HFF-Myc (cell line): ENCODE results near the gene CBX5.
A peak's percentile ranks its signal among the peaks of the same experiment; 100 is the strongest.
"Not testable (repeated sequence)": the region's sequence is repeated elsewhere in the genome, so short reads cannot be mapped to it uniquely, and the experiment has no call there.

Experiments used
- DNase-seq: peaks from one replicate; pipeline ENCODE4 v3.0.0-alpha.2; 2011; ENCODE audit warnings: low read depth; ENCODE audit errors: extremely low read depth
- H3K4me3 ChIP-seq: replicated peaks from 2 replicates; pipeline ENCODE4 v1.5.1; 2011; ENCODE audit warnings: low read depth, mild to moderate bottlenecking, control low read depth, low read length
- CTCF ChIP-seq: IDR thresholded peaks from 2 replicates; pipeline ENCODE4 v1.5.1; 2012; ENCODE audit warnings: mild to moderate bottlenecking, low read depth, low read length, control low read depth; ENCODE audit errors: missing control alignments

The CBX5 gene

DNA sequence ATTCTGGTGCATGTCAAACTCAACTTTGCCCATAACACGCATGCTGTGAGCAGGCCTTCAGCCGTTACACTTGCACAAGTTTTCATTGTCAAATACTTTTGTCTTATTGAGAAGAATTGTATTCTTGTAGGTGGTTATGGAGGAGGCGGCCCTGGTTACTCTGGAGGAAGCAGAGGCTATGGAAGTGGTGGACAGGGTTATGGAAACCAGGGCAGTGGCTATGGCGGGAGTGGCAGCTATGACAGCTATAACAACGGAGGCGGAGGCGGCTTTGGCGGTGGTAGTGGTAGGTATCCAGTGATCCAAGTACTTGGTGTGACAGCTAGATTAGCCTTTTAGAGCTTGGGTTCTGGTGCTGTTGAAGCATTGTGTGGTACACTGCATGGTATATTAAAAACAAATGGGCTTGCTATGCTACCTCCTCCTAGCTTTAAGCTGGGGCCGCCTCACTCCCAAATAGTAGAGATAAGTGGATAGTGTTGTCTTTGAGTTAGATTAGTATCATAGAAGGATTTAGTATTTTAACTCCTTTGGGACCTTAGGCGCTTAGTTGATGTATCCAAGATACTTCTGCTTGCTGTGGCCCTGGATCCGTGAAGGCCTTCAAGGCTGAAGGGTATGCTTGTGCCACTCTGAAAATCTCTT is 3.1 kb upstream of the CBX5 start:
- no peak for TF ChIP-seq CTCF
- H3K4me3 ChIP-seq: peak overlapping the region; percentile 85
- no peak for DNase-seq

- DNase-seq: not testable (repeated sequence)
- peak overlapping the region; percentile 85 for H3K4me3 ChIP-seq
Observed at GRCh38 chr12:54281694-54282093, 1.8 kb upstream of the CBX5 start.

DNA sequence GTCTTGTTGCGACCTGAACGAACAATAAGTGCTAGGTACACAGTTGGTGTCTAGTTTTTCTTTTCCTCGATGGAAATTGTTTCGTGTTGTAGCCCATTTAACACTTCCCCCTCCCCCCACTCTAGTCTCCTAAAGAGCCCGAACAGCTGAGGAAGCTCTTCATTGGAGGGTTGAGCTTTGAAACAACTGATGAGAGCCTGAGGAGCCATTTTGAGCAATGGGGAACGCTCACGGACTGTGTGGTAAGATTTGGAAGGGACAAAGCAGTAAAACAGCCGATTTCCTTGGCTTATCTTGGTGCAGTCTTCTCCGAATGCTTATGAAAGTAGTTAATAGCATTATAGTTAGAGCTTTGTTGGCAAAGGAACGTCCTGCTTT is 1.3 kb upstream of the CBX5 start:
- DNase-seq: not testable (repeated sequence)
- peak overlapping the region; percentile 85 for H3K4me3 ChIP-seq

DNA sequence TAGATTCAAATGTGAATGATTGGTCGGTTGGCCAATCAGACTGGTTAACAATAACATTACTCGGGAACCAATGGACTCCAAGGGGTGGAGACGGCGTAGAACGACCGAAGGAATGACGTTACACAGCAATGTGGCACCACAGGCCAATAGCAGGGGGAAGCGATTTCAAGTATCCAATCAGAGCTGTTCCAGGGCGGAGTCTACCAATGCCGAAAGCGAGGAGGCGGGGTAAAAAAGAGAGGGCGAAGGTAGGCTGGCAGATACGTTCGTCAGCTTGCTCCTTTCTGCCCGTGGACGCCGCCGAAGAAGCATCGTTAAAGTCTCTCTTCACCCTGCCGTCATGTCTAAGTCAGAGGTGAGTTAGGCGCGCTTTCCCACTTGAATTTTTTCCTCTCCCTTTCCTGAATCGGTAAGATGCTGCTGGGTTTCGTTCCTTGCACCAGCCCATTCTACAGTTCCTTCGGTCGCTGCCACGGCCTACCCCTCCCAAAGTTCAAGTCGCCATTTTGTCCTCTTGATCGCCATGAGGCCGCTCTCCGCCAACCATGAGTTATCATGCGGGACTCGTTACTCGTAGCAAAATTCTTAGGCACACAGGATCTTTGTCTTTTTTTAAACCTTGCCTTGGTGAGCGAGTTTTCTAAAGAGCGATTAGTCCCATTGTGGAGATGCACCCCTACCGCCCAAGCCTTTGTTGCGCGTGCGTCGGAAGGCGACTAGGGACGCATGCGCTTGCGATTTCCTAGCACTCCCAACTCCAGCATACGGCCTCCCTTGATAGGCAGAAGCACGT is 742 bp upstream of the CBX5 start, which contains the start of gene HNRNPA1:
Gene HNRNPA1 (plus strand): TSS at position 259 of the 793 bp plus-strand sequence. CDS start 82 bp downstream, at position 341.
- no peak for TF ChIP-seq CTCF

GRCh38 chr12:54279227-54279631 is 693 bp downstream of the CBX5 start:
- H3K4me3 ChIP-seq: peak overlapping the region; percentile 85
- no peak for TF ChIP-seq CTCF
- no peak for DNase-seq

More for the DNA sequence above, 742 bp upstream of the CBX5 start, which contains the start of gene HNRNPA1:
- DNase-seq: peak; percentile 100
- H3K4me3 ChIP-seq: peak within 1 kb of the TSS; percentile 85

GRCh38 chr12:54277823-54278276 is 2.1 kb downstream of the CBX5 start:
- DNase-seq: no peak
- peak overlapping the region; percentile 85 for H3K4me3 ChIP-seq

GRCh38 chr12:54276368-54276767 is 3.6 kb downstream of the CBX5 start:
- DNase-seq: no peak
- no peak overlapping the region for H3K4me3 ChIP-seq
- TF ChIP-seq CTCF: no peak

More at GRCh38 chr12:54277823-54278276, 2.1 kb downstream of the CBX5 start:
- no peak for TF ChIP-seq CTCF
